IPS-NIHi7 (cell line): ENCODE results near the gene ABCD1.
"Not testable (repeated sequence)": the region's sequence is repeated elsewhere in the genome, so short reads cannot be mapped to it uniquely, and the experiment has no call there.

Experiments
- DNase-seq: peaks from one replicate; pipeline ENCODE4 v3.0.0; 2012; ENCODE audit warnings: mixed read lengths; ENCODE audit errors: extremely low spot score

ABCD1 gene

DNA sequence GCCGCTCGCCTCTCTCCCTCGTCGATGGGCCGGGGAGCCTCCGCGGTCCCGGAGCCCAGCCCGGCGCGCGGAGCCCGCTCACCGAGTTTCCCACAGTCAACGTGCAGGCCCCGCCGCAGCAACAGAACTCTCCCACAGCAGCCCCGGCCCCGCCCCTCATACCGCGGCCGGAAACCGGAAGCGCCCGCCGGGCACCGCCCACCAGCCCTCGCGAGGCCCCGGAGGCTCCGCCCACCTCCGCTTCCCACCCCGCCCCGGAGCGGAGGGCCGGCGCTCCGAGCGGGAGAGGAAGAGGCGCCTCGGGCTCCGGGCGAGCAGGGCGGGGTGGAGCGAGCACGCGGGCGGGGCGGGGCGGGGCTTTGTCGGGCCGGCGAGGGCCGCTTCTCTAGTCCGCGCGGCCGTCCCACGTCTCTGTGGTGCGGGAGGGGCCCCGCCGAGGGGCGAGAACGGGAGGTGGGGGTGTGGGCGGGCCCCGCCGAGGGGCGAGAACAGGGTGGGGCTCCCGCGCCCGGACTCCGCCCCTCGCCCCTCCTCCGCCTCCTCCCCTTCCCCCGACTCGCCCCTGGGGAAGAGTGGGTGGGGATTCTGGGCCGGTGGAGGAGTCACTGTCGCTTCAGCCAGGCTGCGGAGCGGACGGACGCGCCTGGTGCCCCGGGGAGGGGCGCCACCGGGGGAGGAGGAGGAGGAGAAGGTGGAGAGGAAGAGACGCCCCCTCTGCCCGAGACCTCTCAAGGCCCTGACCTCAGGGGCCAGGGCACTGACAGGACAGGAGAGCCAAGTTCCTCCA lies at the start of gene ABCD1, which contains the start of gene BCAP31:
Gene ABCD1, plus strand, starts transcription at position 605 of the 787 bp plus-strand sequence. CDS start 411 bp downstream, outside the sequence.
Gene BCAP31, minus strand, starts transcription at position 136 of the 787 bp plus-strand sequence. CDS start 1,143 bp downstream, outside the sequence.
- DNase-seq = peak; percentile 84

- no peak for DNase-seq
These were observed 43.5 kb upstream of the ABCD1 start for GRCh38 chrX:153681175-153681574.

- DNase-seq = not testable (repeated sequence)
These were observed 41.2 kb upstream of the ABCD1 start for GRCh38 chrX:153683486-153683885.

DNA sequence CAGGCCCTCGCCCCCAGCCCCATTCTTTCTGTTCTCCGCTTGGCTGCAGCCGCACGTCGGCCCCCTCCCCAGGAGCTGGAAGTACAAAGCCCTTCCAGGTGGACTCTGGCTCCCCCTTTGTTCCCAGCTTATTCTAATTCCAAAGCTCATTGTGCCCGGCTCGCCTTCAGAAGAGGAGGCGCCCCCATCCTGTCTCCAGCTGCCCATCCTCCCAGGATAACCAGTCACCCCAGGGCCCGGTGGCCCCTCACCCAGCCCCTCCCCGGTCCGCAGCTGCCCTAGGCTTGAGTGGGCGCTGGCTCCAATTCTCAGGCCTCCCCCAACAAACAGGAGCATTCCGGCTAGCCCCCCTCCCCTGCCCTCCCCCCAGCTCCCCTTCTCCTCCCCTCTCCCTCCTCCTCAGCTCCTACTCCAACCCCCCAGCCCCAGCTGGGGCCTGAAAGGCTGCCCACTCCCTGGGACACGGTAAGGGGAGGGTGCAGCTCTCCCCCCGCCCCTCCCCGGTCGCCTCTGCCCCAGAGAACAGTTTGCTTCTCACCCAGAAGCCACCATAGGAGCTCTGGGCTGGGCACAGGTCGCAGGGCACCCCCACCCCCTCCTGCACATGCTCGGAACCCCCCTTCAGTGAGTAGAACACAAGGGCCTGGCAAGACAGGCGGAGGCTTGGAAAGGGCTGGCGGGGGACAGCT lies 40.0 kb upstream of the ABCD1 start:
- DNase-seq = peak; percentile 47

- DNase-seq = no peak
These were observed 39.5 kb upstream of the ABCD1 start for GRCh38 chrX:153685156-153685536.

DNA sequence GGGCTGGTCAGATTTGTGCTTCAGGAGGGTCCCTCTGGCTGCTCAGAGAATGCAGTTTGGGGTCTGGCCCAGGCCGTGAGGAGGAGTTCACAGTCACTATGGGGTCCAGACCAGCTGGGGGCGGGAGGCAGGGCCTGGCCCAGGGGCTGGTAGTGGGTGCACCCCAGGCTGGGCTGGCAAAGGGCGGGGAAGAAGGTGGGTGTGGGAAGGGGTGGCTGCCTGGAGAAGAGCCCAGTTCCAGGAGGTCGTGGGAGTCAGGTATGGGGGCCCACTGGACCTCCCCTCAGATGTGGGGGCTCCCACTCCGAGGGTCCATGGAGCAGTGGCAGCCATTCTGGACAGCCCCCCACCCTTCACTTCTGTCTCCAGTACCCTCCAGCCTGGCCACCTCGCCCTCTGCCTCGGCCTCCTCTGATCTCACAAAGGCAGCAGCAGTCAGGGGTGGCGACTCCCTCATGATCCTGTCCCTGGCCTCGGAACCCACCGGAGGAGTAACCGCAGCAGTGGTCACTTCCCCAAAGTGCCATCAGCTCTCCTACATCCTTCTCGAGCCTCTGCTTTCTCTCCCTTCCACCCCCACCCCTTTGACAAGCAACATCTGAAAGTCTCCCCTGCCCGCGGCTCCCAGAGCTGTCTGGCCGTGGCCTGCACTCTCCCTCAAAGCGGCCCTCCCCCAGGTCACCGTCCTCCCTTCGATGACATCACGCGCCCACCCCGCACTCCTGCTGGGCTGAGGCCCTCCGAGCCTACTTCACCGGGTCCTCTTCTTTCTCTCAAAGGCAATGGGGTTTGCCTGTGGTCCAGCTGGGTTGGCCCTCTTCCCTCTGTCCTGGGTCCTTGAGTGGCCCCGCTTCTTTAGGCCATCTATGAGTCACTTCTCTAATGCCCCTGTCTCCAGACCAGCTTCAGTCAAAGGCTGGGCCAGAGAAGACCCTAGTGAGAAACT lies 38.6 kb upstream of the ABCD1 start:
- no peak for DNase-seq

- no peak for DNase-seq
These were observed 37.9 kb upstream of the ABCD1 start for GRCh38 chrX:153686711-153687110.

DNA sequence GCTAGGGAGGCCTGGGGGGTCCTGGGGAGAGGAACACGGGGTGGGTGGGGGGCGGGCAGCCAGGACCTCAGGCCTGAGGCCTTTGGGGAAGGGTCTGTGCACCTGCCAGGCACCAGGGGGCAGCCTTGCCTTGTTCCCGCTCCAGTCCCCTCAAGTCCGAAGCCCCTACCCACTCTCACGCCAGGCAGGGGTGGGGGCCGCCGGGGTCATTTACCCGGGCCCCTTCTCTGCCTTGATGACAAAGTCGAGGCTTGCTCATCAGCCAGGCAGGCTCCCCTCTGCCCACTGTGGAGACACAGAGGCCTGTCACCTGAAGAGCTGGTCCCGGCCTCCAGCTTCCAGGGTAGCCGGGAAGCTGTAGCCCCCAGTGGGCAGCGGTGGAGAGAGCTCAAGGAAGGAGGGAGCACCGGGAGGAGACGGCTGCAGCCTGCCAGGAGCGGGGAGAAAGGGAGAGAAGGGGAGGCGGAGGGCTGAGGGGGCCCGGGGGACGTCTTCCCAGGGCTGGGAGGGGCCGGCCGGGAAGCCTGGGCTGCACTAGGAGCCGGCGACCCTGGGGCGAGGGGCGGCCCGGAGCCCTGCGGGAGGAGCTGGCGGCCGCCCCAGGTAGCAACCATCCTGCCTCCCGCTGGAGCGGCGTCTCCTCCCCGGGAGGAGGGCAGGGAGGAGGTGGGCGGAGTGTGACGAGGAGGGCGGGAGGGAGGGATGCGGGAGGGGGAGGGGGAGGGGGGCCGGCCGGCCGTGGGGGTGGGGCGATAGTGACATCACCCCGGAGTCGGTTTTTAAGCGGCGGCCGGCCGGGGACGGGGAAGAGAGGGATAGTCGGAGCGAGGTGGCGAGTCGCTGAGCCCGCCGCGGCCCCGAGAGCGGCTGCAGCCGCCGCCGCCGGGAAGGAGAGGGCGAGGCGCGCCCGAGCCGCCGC lies 37.3 kb upstream of the ABCD1 start, which contains the start of gene SLC6A8:
Gene SLC6A8, plus strand, starts transcription at position 806 of the 919 bp plus-strand sequence. CDS start 649 bp downstream, outside the sequence.
- no peak for DNase-seq

- no peak for DNase-seq
These were observed 36.6 kb upstream of the ABCD1 start for GRCh38 chrX:153688071-153688470.

GRCh38 chrX:153688506-153688905 lies 36.1 kb upstream of the ABCD1 start:
- no peak for DNase-seq

DNA sequence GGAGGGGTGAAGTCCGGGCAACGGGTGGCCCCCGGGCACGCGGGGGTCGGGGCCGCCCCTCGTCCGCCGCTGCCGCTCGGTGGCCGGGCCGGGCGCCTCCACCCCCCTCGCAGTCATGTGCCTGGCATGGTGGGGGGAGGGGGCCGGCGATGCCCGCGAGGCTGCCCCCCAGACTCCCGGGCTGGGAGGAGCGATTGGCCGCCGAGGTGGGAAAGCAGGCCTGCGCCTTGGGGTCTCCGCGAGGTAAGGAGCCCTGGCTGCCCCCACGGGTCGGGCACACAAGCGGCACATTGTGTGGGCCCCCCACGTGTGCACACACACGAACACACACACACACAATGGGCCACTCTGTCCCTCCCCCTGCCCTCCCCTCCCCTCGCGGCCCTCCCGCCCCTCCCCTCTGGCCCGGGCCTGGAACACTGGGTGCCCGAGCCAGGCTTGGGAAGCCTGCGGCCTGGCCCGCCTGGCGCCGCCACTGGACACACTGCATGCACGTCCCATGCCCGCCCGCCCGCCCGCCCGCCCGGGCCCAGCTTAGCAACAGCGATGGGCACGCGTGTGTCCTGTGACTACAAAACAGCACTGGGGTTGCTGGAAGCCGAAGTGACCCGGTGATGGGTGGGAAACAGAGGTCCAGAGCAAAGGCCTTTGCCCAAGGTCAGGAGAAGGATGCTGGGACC lies 35.6 kb upstream of the ABCD1 start:
- DNase-seq = no peak

DNA sequence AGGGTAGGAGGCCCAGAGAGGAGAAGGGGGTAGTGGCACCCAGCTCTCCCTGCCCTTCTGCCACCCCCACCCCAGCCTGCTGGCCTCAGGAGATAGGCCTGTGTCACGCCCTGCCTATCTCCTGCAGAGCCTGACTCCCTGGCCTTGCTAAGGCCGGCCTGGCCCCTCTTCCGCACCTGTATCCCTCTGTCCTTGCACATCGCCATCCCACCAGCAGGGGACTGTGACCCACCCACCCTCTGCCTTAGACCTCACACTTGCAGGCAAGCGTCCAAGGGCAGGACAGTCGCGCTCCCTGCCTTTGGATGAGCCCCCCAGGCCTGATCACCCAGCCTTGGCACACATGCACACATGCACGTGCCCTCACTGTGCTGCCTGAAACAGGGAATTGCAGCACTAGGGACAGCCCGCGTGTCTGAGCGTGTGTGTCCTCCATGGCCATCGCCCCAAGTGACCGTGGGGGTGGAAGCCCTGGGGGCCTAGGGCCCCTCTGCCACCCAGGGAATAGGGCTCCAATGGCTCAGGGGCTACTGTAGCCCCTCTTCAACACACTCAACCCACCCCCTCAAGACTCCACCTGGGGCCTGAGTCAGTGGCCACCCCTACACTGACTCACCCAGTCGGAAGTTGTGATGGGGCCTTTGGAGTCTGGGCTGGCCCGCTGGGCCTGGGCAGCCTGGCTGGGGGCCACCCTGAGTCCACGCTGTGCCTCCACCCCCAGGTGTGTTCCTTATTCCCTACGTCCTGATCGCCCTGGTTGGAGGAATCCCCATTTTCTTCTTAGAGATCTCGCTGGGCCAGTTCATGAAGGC lies 34.8 kb upstream of the ABCD1 start:
- DNase-seq = no peak

DNA sequence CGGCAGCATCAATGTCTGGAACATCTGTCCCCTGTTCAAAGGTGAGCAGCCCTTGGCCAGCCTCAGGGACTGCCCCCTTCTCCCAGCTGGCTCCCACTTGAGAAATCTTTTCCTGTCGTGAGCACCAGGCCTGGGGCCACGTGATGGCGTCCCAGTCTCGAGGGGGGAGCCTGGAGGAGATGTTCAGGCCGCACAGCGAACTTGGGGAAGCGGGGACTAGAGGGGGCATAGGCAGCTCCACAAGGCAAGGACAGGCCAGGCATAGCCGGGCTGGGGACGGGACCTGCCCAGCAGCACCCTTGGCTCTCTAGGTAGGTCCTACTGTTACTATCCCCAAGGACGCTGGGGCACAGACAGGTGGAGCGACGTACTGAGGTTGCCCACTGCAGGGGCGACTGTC lies 34.2 kb upstream of the ABCD1 start:
- no peak for DNase-seq

- DNase-seq = not testable (repeated sequence)
These were observed 33.4 kb upstream of the ABCD1 start for GRCh38 chrX:153691032-153691827.

GRCh38 chrX:153692003-153692402 lies 32.7 kb upstream of the ABCD1 start:
- no peak for DNase-seq

DNA sequence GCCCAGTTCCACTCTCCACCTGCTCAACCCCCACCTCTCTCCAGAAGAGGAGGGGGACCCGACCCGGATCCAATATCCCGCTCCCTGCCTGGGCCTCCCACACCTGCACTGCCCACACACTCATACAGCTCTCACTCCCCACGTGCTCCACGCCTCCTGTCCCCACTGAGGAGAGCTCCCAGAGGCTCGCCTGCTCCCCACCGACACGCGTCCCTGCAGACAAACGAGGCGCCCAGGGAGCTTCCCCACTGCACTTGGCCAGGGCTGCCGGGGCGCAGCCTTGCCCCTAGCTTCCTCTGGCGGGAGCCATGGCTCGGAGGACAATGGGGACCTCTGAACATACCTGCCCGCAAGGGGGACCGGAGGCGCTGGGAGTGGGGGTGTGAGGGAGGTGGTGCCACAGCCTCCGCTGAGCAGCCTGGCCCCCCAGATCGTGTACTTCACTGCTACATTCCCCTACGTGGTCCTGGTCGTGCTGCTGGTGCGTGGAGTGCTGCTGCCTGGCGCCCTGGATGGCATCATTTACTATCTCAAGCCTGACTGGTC lies 32.0 kb upstream of the ABCD1 start:
- DNase-seq = no peak

- DNase-seq = no peak
These were observed 31.2 kb upstream of the ABCD1 start for GRCh38 chrX:153693216-153694086.
